HuH-7.5 (cell line): ENCODE measurements around the gene CD9.
"Not testable (repeated sequence)": the region's sequence is repeated elsewhere in the genome, so short reads cannot be mapped to it uniquely, and the experiment has no call there.

Experiments used
- DNase-seq: peaks from one replicate; pipeline ENCODE4 v3.0.0; 2011; ENCODE audit warnings: low spot score

The CD9 gene, protein sequence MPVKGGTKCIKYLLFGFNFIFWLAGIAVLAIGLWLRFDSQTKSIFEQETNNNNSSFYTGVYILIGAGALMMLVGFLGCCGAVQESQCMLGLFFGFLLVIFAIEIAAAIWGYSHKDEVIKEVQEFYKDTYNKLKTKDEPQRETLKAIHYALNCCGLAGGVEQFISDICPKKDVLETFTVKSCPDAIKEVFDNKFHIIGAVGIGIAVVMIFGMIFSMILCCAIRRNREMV

DNA sequence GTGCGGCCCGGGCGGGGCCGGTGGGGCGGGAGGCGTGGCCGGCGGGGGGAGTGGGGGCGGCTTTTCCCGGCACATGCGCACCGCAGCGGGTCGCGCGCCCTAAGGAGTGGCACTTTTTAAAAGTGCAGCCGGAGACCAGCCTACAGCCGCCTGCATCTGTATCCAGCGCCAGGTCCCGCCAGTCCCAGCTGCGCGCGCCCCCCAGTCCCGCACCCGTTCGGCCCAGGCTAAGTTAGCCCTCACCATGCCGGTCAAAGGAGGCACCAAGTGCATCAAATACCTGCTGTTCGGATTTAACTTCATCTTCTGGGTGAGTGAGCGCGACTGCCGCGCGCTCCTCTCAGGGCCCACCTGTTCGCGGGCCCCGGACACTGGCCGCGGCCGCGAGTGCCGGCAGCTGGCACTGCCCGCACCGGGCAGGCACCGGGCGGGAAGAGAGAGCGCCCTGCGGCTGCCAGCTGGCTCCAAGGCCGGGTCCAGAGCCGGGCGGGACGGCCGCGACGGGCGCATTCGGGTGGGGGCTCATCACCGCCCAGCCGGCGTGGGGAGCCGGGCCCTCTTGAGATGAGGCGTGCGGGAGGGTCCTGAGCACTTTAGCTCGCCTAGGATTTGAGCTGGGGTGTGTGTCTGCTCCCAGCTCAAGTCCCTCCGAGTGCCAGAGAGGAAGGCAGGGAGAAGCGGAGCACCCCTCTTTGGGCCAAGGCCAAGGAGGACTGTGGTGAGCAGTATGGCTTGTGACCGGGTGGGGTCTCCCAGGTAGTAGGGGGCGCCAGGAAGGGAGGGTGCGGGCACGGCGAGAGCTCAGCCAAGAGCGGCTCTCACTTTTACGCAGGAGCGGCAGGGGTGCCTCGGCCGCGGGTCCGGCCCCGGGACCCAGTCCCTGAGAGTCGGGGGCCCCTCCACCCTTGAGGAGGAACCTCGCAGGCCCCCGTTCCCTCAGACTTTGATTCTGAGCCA lies at the start of gene CD9:
Gene CD9, plus strand, starts transcription at position 145 of the 957 bp plus-strand sequence. Its CDS starts 100 bp downstream, at position 245.
- peak; percentile 55 for DNase-seq

DNA sequence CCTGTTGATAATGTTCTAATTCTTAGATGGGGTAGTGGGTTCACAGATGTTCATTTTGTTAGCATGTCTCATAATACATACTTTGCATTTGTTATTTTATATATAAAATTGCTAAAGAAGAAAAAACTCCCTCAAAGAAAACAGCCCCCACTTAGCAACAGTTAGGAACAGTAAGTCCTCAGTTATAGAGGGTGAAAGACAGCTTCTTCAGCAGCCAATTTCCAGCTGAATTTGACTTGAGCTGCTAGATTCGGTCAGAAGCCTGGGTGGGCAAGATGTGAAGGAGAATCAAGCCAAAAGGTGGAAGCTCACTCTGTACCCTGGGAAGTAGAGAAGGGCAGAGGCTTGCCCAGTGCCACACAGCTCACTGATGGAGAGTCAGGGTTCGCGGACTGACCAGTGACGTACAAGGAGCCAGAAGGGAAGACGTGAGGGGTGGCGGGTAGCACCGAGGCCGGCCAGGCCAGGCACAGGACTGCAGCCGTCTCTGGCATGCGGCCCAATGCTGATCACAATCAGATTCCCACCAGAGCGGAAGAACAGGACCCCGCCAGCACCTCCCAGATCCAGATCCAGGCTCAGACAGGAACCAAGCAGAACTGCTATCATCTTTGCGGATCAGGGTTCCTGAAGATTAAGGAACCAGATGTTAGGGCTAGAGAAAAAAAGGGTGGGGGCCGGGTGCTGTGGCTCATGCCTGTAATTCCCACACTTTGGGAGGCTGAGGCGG lies 45.3 kb upstream of the CD9 start:
- DNase-seq = no peak

DNA sequence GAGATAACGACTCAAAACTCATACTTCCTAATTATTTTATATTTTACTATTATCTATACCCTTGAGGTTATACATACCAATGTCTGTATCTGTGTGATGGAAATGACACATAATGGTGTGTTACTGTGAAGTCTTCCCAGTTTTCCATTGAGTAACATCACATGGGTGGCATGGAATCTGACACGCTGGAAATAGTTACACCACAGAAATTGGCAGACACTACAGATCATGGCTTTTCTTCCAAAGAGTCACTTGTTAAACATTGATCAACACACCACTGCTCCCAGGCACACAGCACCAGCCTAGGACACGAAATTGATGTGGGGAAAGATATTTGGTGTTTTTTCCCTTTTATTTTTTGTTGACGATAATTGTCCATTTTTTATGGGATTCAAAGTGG lies 42.7 kb upstream of the CD9 start:
- no peak for DNase-seq

DNA sequence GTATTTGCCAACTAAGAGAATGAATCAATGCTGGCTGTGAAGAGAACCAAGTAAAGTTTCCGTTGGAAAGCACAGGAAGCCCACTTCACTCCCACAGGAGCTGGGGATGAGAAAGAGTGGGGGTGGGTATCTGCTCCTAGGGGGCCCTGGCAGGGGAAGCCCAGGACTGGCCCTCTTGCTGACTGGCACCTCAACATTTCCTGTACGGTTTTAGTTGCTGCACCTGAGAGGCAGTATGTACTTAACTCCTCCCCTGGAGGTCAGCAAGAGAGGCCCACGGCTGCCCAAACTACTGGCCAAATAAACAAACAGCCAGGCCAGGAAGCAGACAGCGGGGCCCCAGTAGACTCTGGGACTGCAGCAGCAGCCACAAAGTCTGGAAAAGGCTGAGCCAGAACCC lies 41.9 kb upstream of the CD9 start:
- DNase-seq = peak; percentile 72

DNA sequence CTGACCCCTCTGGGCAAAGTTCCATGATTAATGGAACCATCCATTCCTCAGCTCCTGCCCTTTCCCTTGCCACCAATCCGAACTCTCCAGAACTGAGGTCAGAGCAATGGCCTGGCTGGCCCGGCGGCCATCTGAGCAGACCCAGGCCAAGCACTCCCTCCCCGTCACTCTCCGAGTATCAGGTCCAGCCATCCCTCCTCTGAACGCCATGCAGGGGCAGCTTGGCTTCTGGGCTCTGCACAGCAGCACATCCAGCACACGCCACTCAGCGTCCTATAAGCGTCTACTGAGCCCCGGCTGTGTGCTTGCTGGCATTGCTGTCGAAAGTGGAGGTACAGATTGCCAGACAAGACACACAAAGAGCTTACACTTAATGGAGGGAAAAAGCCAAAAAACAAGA lies 41.5 kb upstream of the CD9 start:
- no peak for DNase-seq

GRCh38 chr12:6159166-6160011 lies 40.8 kb upstream of the CD9 start:
- not testable (repeated sequence) for DNase-seq

DNA sequence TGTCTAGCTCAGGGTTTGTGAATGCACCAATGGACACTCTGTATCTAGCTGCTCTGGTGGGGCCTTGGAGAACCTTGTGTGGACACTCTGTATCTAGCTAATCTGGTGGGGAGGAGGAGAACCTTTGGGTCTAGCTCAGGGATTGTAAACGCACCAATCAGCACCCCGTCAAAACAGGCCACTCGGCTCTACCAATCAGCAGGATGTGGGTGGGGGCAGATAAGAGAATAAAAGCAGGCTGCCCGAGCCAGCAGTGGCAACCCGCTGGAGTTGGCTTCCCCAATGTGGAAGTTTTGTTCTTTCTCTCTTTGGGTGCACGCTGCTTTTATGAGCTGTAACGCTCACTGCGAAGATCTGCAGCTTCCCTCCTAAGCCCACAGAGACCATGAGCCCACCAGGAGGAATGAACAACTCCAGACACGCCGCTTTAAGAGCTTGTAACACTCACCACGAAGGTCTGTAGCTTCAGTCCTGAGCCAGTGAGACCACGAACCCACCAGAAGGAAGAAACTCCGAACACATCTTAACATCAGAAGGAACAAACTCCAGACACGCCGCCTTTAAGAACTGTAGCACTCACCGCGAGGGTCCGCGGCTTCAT lies 40.1 kb upstream of the CD9 start:
- DNase-seq = not testable (repeated sequence)

GRCh38 chr12:6161124-6161882 lies 38.9 kb upstream of the CD9 start:
- DNase-seq = no peak

GRCh38 chr12:6163416-6164060 lies 36.7 kb upstream of the CD9 start:
- no peak for DNase-seq

DNA sequence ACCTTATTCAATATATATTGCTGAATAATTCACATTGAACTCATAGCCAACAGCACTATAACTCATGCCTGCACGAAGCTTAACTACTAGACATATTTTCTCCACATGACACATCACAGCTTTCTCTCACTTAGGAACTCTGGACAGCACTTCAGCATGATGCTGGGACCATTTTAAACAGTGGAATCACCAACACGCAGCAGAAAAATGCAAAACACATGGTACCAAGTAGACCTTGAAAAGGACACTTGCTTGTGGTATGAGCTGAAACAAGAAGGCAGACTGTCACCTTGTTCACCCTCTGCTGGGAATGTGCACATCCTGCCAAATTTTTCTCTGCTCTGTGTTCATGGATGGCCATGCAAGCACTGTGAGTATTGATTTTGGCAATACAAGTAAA lies 34.8 kb upstream of the CD9 start:
- DNase-seq = no peak

GRCh38 chr12:6166808-6167207 lies 33.4 kb upstream of the CD9 start:
- no peak for DNase-seq

DNA sequence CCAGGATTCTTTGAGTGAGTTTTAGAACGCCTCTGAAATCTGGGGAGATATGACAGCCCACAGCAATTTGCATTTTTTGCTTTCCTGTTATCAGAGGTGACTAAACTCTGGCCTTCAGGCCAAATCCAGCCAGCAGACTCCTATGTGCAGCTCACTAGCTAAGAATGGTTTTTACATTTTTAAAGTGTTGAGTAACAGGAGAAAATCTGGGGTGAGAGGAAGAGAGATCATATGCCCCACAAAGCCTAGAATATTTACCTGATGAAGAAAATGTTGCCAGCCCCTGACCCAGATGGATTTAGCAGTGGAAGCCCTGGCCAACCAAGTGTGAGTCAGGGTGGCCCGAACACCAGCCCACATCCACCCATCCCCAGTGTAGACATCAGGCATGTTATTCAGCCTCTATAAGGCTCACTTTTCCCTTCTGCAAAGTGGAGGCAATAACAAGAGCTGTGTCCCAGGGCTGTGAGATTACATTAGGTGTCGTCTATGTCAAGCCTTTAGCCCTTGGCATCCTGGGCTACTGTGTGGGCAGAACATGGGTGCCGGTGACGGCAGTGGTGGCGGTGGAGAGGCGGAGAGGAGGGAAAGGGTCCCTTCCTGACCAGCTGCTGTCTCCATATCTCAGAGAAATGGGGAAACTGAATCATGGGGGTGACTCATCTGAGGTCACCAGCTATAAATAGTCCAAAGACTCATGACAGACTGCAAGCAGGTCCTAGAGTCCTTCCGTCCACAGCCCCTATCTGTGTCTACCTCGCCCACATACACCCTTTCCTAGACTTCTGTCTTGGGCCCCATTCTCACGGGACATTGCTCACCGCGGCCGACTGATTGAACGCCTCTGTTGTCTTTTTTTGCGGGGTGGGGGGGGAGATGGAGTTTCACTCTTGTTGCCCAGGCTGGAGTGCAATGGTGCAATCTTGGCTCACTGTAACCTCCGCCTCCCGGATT lies 32.6 kb upstream of the CD9 start:
- no peak for DNase-seq

DNA sequence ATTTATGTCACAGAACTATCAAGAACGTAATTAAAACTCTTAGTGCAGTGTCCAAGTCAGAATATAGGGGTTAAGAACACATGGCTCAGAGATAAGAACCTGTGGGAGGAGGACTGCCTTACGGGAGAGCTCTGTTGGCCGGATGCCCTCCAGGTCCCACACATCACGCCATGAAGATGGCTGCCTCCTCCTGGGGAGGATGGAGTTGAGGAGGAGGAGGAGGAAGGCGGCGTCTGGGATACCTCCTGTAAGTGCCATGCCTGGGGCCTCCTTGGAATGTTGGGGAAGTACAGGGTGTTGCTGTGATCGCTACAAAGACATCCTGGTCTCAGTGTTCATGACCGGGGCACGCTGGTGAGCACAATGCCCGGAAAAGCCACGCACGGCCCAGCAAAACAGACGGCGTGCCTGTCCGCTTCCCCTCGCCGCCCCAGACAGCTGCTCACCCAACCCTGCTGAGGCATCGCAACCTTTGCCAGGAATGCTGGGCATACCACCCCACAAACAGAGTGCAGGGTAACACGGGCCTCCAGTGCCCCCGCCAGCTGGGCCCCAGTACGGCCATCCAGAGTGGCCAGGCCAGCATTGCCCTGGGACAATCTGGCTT lies 28.7 kb upstream of the CD9 start:
- no peak for DNase-seq

GRCh38 chr12:6172086-6172485 lies 28.1 kb upstream of the CD9 start:
- no peak for DNase-seq

- DNase-seq = no peak
These were observed 27.3 kb upstream of the CD9 start for GRCh38 chr12:6172862-6173261.

DNA sequence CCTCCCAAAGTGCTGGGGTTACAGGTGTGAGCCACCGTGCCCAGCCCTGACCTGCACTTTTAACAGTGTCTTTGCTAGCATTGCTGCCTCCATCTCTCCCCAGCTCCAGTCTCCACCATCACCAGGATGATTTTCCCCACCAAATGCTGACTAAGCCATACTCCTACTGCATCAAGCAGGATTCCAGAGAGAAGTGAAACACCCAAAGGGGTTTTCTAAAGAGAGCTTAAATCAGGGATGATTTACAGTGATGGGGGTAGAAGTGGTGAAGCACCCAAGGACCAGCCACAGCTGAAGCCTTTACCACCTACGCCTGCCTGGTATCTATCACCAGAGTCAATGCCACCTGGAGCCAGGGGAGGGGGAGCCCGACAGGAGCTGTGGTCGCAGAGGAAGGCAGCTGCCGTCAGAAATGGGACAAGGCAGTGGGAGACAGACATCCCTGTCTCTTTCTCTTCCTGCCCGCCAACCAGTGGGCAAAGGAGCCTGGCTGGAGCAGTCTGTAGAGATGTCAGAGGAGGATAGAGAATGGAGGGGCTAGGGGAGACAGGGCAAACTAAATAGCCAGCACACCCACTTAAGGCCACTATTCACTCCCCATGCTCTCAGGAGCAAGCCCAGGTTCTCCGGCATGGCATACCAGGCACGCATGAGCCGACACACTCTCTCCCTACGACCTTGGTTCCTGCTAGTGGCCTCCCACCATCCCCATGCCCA lies 22.4 kb upstream of the CD9 start:
- no peak for DNase-seq

GRCh38 chr12:6178981-6179761 lies 21.0 kb upstream of the CD9 start:
- DNase-seq = no peak
